ENCODE data around the gene GMEB1.

GRCh38 chr1:28646040-28646439 lies 22.5 kb upstream of the GMEB1 start:
- TF ChIP-seq EZH2 (IDR thresholded peaks at IDR 0.05; ENCODE audit: insufficient read depth, poor library complexity, severe bottlenecking) (no peak), EZH2phosphoT487 (IDR thresholded peaks at IDR 0.05; ENCODE audit: insufficient read depth, low read depth) (no peak)
